Testis (tissue), 2 donors: ENCODE data around the gene LTBP1.

ENCODE experiments used
- POLR2A ChIP-seq: fragments of 450-650 bp; IDR thresholded peaks from one replicate; pipeline ENCODE4 v1.6.1; 2017; ENCODE audit warnings: antibody characterized with exemption, mild to moderate bottlenecking, moderate library complexity
- TF ChIP-seq, protein P1 (sequence below), 3 experiments: fragments of 450-650 bp in 2 of 3; fragments of 200-600 bp in 1 of 3; sonication (generic) in 1 of 3; IDR thresholded peaks; one replicate each; pipeline ENCODE4 v1.5.1; 2016 to 2019; ENCODE audit warnings: antibody characterized with exemption in 3 of 3, mild to moderate bottlenecking in 2 of 3, moderate library complexity in 1 of 3

DNA sequence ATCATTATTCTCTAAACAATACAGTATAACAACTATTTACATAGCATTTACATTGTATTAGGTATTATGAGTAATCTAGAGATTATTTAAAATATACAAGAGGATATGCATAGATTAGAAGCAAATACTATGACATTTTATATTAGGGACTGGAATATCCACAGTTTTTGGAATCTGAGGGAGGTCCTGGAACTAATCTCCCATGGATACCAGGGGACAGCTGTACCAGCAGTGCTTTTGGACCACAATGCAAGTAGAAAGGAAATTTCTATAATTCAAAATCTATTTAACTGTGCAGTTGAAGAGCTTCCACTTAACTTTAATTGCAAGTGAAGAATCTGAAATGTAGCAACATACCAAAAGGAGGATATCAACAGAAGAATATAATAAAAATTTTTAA, 120.8 kb downstream of the LTBP1 start:
- TF ChIP-seq POLR2A = no peak
- TF ChIP-seq, protein P1, sequence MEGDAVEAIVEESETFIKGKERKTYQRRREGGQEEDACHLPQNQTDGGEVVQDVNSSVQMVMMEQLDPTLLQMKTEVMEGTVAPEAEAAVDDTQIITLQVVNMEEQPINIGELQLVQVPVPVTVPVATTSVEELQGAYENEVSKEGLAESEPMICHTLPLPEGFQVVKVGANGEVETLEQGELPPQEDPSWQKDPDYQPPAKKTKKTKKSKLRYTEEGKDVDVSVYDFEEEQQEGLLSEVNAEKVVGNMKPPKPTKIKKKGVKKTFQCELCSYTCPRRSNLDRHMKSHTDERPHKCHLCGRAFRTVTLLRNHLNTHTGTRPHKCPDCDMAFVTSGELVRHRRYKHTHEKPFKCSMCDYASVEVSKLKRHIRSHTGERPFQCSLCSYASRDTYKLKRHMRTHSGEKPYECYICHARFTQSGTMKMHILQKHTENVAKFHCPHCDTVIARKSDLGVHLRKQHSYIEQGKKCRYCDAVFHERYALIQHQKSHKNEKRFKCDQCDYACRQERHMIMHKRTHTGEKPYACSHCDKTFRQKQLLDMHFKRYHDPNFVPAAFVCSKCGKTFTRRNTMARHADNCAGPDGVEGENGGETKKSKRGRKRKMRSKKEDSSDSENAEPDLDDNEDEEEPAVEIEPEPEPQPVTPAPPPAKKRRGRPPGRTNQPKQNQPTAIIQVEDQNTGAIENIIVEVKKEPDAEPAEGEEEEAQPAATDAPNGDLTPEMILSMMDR (IDR thresholded peaks at IDR 0.05) = no peak
